Sigmoid colon (tissue), 7 donors: ENCODE data around the gene GDE1. TPM values are rescaled to one million over a fixed set of nuclear protein-coding genes. Genes with fewer than 3 reads are reported as not detected.

Experiments
- DNase-seq: peaks from one replicate; pipeline ENCODE4 v3.0.0-alpha.2; 2019
- H3K27ac ChIP-seq, 4 donors: fragments of 200-600 bp; sonication (generic); one replicate each; pipeline ENCODE4 v1.5.1; 2016 to 2019; ENCODE audit warnings: mild to moderate bottlenecking in 1 of 4
- H3K27me3 ChIP-seq, 3 donors: fragments of 200-600 bp; sonication (generic); one replicate each; pipeline ENCODE4 v1.5.1; 2019; ENCODE audit warnings: mild to moderate bottlenecking in 1 of 3
- H3K36me3 ChIP-seq, 4 donors: fragments of 200-600 bp; sonication (generic); one replicate each; pipeline ENCODE4 v1.5.1; 2016 to 2019
- H3K4me1 ChIP-seq, 4 donors: fragments of 200-600 bp; sonication (generic); one replicate each; pipeline ENCODE4 v1.5.1; 2017 to 2019
- H3K4me3 ChIP-seq, 4 donors: fragments of 200-600 bp; sonication (generic); one replicate each; pipeline ENCODE4 v1.5.1; 2017 to 2019; ENCODE audit warnings: mild to moderate bottlenecking in 2 of 4, moderate library complexity in 1 of 4
- H3K9me3 ChIP-seq, 4 donors: fragments of 200-600 bp in 3 of 4; sonication (generic) in 3 of 4; one replicate each; pipeline versions ENCODE4 v1.5.1 to v1.6.1; 2013 to 2019
- EP300 ChIP-seq, 4 donors: sonication (generic); formaldehyde crosslinking; IDR thresholded peaks; one replicate each; pipeline ENCODE4 v1.6.1; 2017; ENCODE audit warnings: antibody characterized with exemption in 4 of 4
- POLR2A ChIP-seq, 2 donors: fragments of 450-650 bp; IDR thresholded peaks; one replicate each; pipeline ENCODE4 v1.6.1; 2016; ENCODE audit warnings: antibody characterized with exemption in 2 of 2, mild to moderate bottlenecking in 2 of 2, moderate library complexity in 2 of 2
- POLR2AphosphoS5 ChIP-seq, 4 donors: sonication (generic); formaldehyde crosslinking; IDR thresholded peaks; one replicate each; pipeline ENCODE4 v1.6.1; 2017; ENCODE audit warnings: antibody characterized with exemption in 4 of 4
- WGBS, 2 donors: extraction: QIAGEN DNeasy Blood & Tissue Kit; methylation state at CpG; one replicate each; pipeline ENCODE4 v1.1.7; 2013; 5-methylcytosine and 5-hydroxymethylcytosine counted together
- intact Hi-C: fragments of 100-400 bp; cut with DNase I; formaldehyde crosslinking; loops from one replicate; pipeline ENCODE4 v1.15.1; 2023
- polyA plus RNA-seq, 3 donors: library from polyadenylated mRNA; stranded (reverse); fragments of 200-250 nt; gene quantifications; one replicate each; pipeline ENCODE4 v1.2.3, GENCODE V29; 2013
- total RNA-seq, 4 donors: library from RNA; depleted of rRNA; stranded (reverse); fragments of >200 nt; gene quantifications; one replicate each; pipeline ENCODE4 v1.1.0, GENCODE V29; 2016
- TF ChIP-seq, protein P1 (sequence below), 4 experiments: fragments of 450-650 bp in 3 of 4; fragments of 200-600 bp in 1 of 4; IDR thresholded peaks; one replicate each; pipeline ENCODE4 v1.5.1; 2016 to 2019; ENCODE audit warnings: antibody characterized with exemption in 4 of 4, mild to moderate bottlenecking in 3 of 4, moderate library complexity in 2 of 4
- donor health status: healthy with polysubstance abuse.
- donor health status: Bipolar disorder and iron deficiency.
- donor health status: healthy.

The GDE1 gene
- total and polyA plus RNA-seq, 7 donors, result 56.6 to 107 (median 86.5) TPM

DNA sequence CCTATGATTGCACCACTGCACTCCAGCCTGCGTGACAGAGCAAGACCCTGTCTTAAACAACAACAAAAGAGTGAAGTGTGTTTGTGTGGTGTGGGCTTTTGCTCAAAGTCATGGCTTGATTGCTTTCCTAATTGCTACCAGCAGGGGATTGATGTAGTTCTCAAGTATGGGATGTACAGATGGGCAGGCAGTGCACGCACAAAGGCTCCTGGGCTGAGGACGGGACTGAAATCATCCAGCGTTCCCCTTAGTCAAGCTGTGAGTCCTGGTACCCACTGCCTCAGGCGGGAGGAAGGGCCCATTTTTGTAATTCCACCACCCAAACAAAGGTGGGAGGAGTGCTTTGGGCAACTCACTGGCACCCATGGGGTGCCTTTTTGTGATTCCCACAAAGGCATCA, 47.3 kb downstream of the GDE1 start:
- H3K4me1 ChIP-seq, result no peaks in the 10 kb centered on the region
- no peak overlapping the region for H3K27ac ChIP-seq
- no peak for DNase-seq
- intact Hi-C loops, result no loop called here
- TF ChIP-seq EP300 (IDR thresholded peaks at IDR 0.05), result no peak
- TF ChIP-seq, protein P1, sequence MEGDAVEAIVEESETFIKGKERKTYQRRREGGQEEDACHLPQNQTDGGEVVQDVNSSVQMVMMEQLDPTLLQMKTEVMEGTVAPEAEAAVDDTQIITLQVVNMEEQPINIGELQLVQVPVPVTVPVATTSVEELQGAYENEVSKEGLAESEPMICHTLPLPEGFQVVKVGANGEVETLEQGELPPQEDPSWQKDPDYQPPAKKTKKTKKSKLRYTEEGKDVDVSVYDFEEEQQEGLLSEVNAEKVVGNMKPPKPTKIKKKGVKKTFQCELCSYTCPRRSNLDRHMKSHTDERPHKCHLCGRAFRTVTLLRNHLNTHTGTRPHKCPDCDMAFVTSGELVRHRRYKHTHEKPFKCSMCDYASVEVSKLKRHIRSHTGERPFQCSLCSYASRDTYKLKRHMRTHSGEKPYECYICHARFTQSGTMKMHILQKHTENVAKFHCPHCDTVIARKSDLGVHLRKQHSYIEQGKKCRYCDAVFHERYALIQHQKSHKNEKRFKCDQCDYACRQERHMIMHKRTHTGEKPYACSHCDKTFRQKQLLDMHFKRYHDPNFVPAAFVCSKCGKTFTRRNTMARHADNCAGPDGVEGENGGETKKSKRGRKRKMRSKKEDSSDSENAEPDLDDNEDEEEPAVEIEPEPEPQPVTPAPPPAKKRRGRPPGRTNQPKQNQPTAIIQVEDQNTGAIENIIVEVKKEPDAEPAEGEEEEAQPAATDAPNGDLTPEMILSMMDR (IDR thresholded peaks at IDR 0.05), result no peak
- no peak for TF ChIP-seq POLR2AphosphoS5 (IDR thresholded peaks at IDR 0.05)
- no peak for TF ChIP-seq POLR2A (IDR thresholded peaks at IDR 0.05)
- no peaks in the 10 kb centered on the region for H3K36me3 ChIP-seq
- no peak overlapping the region for H3K4me3 ChIP-seq
- WGBS, 2 donors, result 82 to 93% methylated on average over 5 of the region's 5 CpGs
- H3K27me3 ChIP-seq, result no peaks in the 10 kb centered on the region
- no peaks in the 10 kb centered on the region for H3K9me3 ChIP-seq

DNA sequence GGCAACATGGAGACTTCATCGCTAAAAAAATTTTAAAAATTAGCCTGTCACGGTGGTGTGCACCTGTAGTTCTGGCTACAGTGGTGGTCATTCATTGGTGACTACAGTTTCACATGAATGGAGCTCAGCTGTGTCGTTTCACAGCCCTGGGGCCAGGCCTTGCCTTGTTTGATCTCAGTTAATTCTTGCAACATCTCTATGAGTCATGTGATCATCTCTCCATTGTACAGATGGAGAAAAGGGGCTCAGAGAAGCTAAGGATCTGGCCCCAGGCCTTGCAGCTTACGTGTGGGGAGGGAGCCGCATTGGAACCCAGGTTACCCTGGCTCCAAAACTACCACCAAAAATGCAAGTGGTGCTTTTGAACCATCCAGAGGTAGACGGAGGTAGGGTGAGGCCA, 49.4 kb downstream of the GDE1 start:
- Histone ChIP-seq H3K4me1 (no peaks in the 10 kb centered on the region), H3K4me3 (no peak overlapping the region), H3K27me3 (no peaks in the 10 kb centered on the region), H3K36me3 (no peaks in the 10 kb centered on the region), H3K27ac (no peak overlapping the region), H3K9me3 (no peaks in the 10 kb centered on the region)
- intact Hi-C loops, result no loop called here
- DNase-seq, result no peak
- TF ChIP-seq, protein P1 (IDR thresholded peaks at IDR 0.05), result no peak
- TF ChIP-seq POLR2A (IDR thresholded peaks at IDR 0.05), result no peak
- no peak for TF ChIP-seq POLR2AphosphoS5 (IDR thresholded peaks at IDR 0.05)
- no peak for TF ChIP-seq EP300 (IDR thresholded peaks at IDR 0.05)
- 85 to 91% methylated on average over 6 of the region's 6 CpGs for WGBS, 2 donors

DNA sequence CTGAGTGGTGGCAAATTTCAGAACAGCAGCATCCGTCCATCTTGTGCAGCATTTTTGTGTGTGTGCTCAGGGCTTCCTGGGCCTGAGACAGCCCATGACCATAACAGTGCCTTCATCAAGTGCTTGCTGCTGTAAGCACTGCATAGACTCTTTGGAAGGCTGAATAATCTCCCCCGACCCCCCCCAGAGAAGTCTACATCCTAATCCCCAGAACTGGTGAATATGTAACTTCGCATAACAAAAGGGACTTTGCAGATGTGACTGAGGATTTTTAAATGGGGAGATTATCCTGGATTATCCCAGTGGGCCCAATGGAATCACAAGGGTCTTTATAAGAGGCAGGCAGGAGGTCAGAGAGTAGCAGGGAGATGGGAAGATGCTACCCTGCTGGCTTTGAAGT, 53.6 kb downstream of the GDE1 start:
- no peak for DNase-seq
- no peaks in the 10 kb centered on the region for H3K36me3 ChIP-seq
- TF ChIP-seq POLR2AphosphoS5 (IDR thresholded peaks at IDR 0.05) (no peak), EP300 (IDR thresholded peaks at IDR 0.05) (no peak), POLR2A (IDR thresholded peaks at IDR 0.05) (no peak)
- TF ChIP-seq, protein P1 (IDR thresholded peaks at IDR 0.05), result no peak
- intact Hi-C loops, result no loop called here
- H3K9me3 ChIP-seq, result no peaks in the 10 kb centered on the region
- no peak overlapping the region for H3K27ac ChIP-seq
- H3K27me3 ChIP-seq, result no peaks in the 10 kb centered on the region
- 77 to 92% methylated on average over 3 of the region's 3 CpGs for WGBS, 2 donors
- no peak overlapping the region for H3K4me3 ChIP-seq
- H3K4me1 ChIP-seq, result no peaks in the 10 kb centered on the region

DNA sequence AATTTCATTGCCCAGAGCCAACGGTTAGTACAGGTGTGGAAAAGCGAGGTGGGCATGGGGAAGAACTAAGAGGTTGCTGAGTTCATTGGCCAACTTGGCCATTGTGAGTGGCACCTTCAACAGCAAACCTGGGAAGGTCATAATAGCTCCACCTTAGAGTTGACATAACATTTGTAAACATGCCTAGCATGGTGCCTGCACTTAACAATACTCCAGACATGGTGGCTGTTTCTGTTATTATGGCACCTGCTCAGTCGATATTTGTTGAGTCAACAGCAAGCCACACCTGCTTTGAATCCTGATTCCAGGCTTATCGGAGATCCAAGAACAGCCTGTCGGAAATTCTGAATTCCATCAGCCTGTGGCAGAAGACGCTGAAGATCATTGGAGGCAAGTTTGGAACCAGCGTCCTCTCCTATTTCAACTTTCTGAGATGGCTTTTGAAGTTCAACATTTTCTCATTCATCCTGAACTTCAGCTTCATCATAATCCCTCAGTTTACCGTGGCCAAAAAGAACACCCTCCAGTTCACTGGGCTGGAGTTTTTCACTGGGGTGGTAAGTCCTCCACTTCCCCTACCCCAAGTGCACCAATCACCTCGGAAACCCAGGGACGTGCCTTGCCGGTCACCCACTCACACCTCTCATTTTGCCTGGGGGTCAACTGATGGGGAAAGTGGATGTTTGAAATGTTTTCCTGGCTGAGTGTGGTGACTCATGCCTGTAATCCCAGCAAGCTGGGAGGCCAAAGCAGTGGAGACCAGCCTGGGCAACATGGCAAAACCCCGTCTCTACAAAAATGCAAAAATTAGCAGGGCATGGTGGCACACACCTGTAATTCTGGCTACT, 58.2 kb downstream of the GDE1 start:
- Histone ChIP-seq H3K36me3 (no peaks in the 10 kb centered on the region), H3K4me1 (no peaks in the 10 kb centered on the region), H3K27me3 (no peaks in the 10 kb centered on the region), H3K27ac (no peak overlapping the region), H3K9me3 (no peaks in the 10 kb centered on the region), H3K4me3 (no peak overlapping the region)
- WGBS, 2 donors, result 51 to 82% methylated on average over 12 of the region's 12 CpGs
- TF ChIP-seq POLR2A (IDR thresholded peaks at IDR 0.05) (no peak), POLR2AphosphoS5 (IDR thresholded peaks at IDR 0.05) (no peak), EP300 (IDR thresholded peaks at IDR 0.05) (no peak)
- TF ChIP-seq, protein P1 (IDR thresholded peaks at IDR 0.05), result no peak
- intact Hi-C loops, result no loop called here
- no peak for DNase-seq
